SU-DHL-6 (cell line): ENCODE results near the gene SLC16A3.

Experiments used
- H2AFZ ChIP-seq: fragments of 200-600 bp; sonication (generic); 2 replicates; pipeline ENCODE4 v1.6.1; 2014; ENCODE audit warnings: low read depth, mild to moderate bottlenecking, moderate library complexity, mixed read lengths, antibody characterized with exemption, low read length; ENCODE audit not compliant: severe bottlenecking
- H3F3A ChIP-seq: fragments of 200-600 bp; shearing (Covaris generic); 2 replicates; pipeline ENCODE4 v1.6.0; 2016; ENCODE audit warnings: antibody characterized with exemption, mild to moderate bottlenecking; ENCODE audit not compliant: insufficient read depth
- H3K27ac ChIP-seq: fragments of 200-600 bp; sonication (generic); 2 replicates; pipeline ENCODE4 v1.5.1; 2016; ENCODE audit warnings: low read depth, mild to moderate bottlenecking, low read length, moderate library complexity, mixed read lengths
- H3K27me3 ChIP-seq: fragments of 200-600 bp; sonication (generic), shearing (Covaris generic); 2 replicates; pipeline ENCODE4 v1.6.0; 2014; ENCODE audit warnings: mild to moderate bottlenecking, low read length
- H3K36me3 ChIP-seq: fragments of 200-600 bp; sonication (generic); 2 replicates; pipeline ENCODE4 v1.6.1; 2014; ENCODE audit warnings: mild to moderate bottlenecking, low read length, mixed read lengths
- H3K4me2 ChIP-seq: fragments of 300-600, 200-600 bp; shearing (Covaris generic), sonication (generic); 2 replicates; pipeline ENCODE4 v1.6.0; 2014; ENCODE audit warnings: low read length, low read depth, mild to moderate bottlenecking; ENCODE audit not compliant: poor library complexity, severe bottlenecking
- H3K4me3 ChIP-seq: fragments of 200-600 bp; sonication (generic); 2 replicates; pipeline ENCODE4 v1.5.1; 2014; ENCODE audit warnings: antibody characterized with exemption, low read length, mild to moderate bottlenecking, mixed read lengths; ENCODE audit not compliant: insufficient read depth, poor library complexity, severe bottlenecking
- H3K79me2 ChIP-seq: fragments of 200-600 bp; sonication (generic); 2 replicates; pipeline ENCODE4 v1.6.1; 2014; ENCODE audit warnings: mild to moderate bottlenecking, low read length, moderate library complexity; ENCODE audit not compliant: insufficient read depth
- H3K9ac ChIP-seq: fragments of 200-600 bp; sonication (generic); 2 replicates; pipeline ENCODE4 v1.7.0; 2014; ENCODE audit warnings: mild to moderate bottlenecking, low read length
- H3K9me2 ChIP-seq: fragments of 200-600 bp; sonication (generic); replicated peaks from 2 replicates; pipeline ENCODE4 v1.6.1; 2014; ENCODE audit warnings: low read length; ENCODE audit not compliant: insufficient read depth
- H3K9me3 ChIP-seq: fragments of 200-600 bp; sonication (generic); 2 replicates; pipeline ENCODE4 v1.6.1; 2014; ENCODE audit warnings: low read length, mixed read lengths; ENCODE audit not compliant: insufficient read depth
- H4K20me1 ChIP-seq: fragments of 200-600 bp; sonication (generic); 2 replicates; pipeline ENCODE4 v1.6.1; 2014; ENCODE audit warnings: low read depth, mild to moderate bottlenecking, antibody characterized with exemption, low read length, moderate library complexity, mixed read lengths
- EZH2phosphoT487 ChIP-seq: fragments of 200-600 bp; sonication (generic), shearing (Covaris generic); conservative IDR thresholded peaks from 2 replicates; pipeline ENCODE4 v1.6.1; 2018; ENCODE audit warnings: mild to moderate bottlenecking, antibody characterized with exemption, low read length, moderate library complexity, mixed read lengths
- TF ChIP-seq, protein P1 (sequence below): fragments of 200-600 bp; sonication (generic); IDR thresholded peaks from one replicate; pipeline ENCODE4 v1.5.1; 2017; ENCODE audit warnings: antibody characterized with exemption, mild to moderate bottlenecking, low read length, moderate library complexity; ENCODE audit not compliant: insufficient read depth, poor library complexity, severe bottlenecking

The SLC16A3 gene

DNA sequence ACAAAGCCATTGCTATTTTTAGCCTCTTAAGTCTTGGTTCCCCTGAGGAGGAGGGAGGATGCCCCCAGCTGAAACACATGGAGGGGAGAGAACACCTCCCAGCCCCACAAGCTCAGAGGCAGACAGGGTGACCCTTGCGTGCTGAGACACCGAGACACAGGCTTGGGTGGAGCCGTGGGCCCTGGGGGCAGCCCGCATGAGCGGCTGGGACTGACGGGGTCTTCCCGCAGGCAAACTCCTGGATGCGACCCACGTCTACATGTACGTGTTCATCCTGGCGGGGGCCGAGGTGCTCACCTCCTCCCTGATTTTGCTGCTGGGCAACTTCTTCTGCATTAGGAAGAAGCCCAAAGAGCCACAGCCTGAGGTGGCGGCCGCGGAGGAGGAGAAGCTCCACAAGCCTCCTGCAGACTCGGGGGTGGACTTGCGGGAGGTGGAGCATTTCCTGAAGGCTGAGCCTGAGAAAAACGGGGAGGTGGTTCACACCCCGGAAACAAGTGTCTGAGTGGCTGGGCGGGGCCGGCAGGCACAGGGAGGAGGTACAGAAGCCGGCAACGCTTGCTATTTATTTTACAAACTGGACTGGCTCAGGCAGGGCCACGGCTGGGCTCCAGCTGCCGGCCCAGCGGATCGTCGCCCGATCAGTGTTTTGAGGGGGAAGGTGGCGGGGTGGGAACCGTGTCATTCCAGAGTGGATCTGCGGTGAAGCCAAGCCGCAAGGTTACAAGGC, 9.8 kb downstream of the SLC16A3 start:
- no peak overlapping the region for H3K4me3 ChIP-seq

DNA sequence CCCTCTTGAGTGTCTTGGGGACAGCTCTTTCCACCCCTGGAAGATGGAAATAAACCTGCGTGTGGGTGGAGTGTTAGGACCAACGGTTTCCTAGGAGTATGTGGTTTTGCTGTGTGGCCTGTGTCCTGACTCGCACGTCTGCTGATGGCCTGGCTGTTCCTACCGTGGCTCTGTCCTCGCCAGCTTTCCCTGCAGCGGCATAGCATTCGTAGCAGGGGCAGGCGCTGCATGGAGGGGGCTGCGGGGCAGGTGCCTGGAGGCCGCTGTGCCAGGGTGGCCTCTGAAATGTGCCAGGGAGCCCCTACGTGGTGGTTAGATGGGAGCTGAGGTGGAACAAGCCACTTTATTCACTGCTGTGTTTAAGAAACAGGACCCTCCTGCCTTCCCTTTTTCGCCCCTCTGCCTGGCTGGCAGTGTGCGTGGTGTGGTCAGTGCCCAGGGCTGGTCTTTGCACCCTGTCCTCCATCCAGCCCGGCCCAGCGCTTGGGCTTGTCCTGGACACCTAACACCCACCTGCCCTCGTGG, 10.6 kb downstream of the SLC16A3 start:
- H3K4me3 ChIP-seq = no peak overlapping the region
- no peaks in the 10 kb centered on the region for H3K27me3 ChIP-seq
- no peaks in the 10 kb centered on the region for H3K79me2 ChIP-seq
- no peaks in the 10 kb centered on the region for H3K36me3 ChIP-seq
- H3K9ac ChIP-seq = no peak overlapping the region
- H2AFZ ChIP-seq = no peak overlapping the region
- no peak overlapping the region for H3K4me2 ChIP-seq
- no peaks in the 10 kb centered on the region for H4K20me1 ChIP-seq
- H3K9me3 ChIP-seq = no peaks in the 10 kb centered on the region
- H3K27ac ChIP-seq = no peak overlapping the region
- TF ChIP-seq EZH2phosphoT487 = no peak
- TF ChIP-seq, protein P1, sequence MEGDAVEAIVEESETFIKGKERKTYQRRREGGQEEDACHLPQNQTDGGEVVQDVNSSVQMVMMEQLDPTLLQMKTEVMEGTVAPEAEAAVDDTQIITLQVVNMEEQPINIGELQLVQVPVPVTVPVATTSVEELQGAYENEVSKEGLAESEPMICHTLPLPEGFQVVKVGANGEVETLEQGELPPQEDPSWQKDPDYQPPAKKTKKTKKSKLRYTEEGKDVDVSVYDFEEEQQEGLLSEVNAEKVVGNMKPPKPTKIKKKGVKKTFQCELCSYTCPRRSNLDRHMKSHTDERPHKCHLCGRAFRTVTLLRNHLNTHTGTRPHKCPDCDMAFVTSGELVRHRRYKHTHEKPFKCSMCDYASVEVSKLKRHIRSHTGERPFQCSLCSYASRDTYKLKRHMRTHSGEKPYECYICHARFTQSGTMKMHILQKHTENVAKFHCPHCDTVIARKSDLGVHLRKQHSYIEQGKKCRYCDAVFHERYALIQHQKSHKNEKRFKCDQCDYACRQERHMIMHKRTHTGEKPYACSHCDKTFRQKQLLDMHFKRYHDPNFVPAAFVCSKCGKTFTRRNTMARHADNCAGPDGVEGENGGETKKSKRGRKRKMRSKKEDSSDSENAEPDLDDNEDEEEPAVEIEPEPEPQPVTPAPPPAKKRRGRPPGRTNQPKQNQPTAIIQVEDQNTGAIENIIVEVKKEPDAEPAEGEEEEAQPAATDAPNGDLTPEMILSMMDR = no peak
- no peaks in the 10 kb centered on the region for H3F3A ChIP-seq
- no peaks in the 10 kb centered on the region for H3K9me2 ChIP-seq

More for the DNA sequence above, 9.8 kb downstream of the SLC16A3 start:
- no peaks in the 10 kb centered on the region for H3K9me3 ChIP-seq
- TF ChIP-seq EZH2phosphoT487 = no peak
- TF ChIP-seq, protein P1 = no peak
- H3K36me3 ChIP-seq = no peaks in the 10 kb centered on the region
- H3F3A ChIP-seq = no peaks in the 10 kb centered on the region
- H3K4me2 ChIP-seq = no peak overlapping the region
- H3K9ac ChIP-seq = no peak overlapping the region
- H3K79me2 ChIP-seq = no peaks in the 10 kb centered on the region
- H4K20me1 ChIP-seq = no peaks in the 10 kb centered on the region
- no peak overlapping the region for H2AFZ ChIP-seq
- no peak overlapping the region for H3K27ac ChIP-seq
- no peaks in the 10 kb centered on the region for H3K9me2 ChIP-seq
- H3K27me3 ChIP-seq = no peaks in the 10 kb centered on the region

DNA sequence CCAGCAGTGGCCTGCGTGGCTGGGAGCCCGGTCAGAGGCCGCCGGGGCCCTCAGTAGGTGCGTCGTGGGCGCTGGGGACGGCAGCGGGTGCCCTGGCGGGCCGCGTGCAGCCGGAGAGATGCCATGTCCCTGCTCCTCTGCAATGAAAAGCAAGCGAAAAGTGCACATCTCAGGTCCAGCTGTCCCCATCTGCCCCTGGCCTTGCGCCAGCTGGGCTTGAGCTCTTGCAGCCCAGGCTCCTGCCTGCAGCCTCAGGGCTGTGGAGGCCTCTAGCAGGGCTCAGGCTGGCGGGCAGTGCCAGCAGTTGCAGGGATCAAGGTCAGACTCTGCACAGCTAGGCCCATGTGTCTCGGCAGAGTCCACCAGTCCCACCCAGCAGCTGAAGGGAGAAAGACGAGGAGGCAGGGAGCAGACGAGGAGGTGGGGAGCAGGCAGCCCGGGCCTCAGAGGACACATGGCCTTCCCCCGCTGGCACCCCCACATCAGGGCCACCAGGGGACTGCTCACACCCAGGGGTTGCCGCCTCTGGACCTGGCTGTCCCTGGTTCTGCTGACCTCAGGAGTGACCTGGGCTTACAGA, 11.2 kb downstream of the SLC16A3 start:
- H4K20me1 ChIP-seq = no peaks in the 10 kb centered on the region
- no peaks in the 10 kb centered on the region for H3K27me3 ChIP-seq
- no peaks in the 10 kb centered on the region for H3F3A ChIP-seq
- no peaks in the 10 kb centered on the region for H3K36me3 ChIP-seq
- no peak overlapping the region for H3K9ac ChIP-seq
- H3K4me2 ChIP-seq = no peak overlapping the region
- H3K4me3 ChIP-seq = no peak overlapping the region
- H3K79me2 ChIP-seq = no peaks in the 10 kb centered on the region
- no peak overlapping the region for H3K27ac ChIP-seq
- H3K9me2 ChIP-seq = no peaks in the 10 kb centered on the region
- no peaks in the 10 kb centered on the region for H3K9me3 ChIP-seq
- TF ChIP-seq EZH2phosphoT487 = no peak
- TF ChIP-seq, protein P1 = no peak
- no peak overlapping the region for H2AFZ ChIP-seq
